SJCRH30 (cell line): ENCODE data around the gene PHF11. TPM values are rescaled to one million over a fixed set of nuclear protein-coding genes. Genes with fewer than 3 reads are reported as not detected.
"Not testable (repeated sequence)": the region's sequence is repeated elsewhere in the genome, so short reads cannot be mapped to it uniquely, and the experiment has no call there.

Source experiments
- DNase-seq, 2 experiments: peaks; one replicate each; pipeline ENCODE4 v3.0.0-alpha.2; 2015 to 2020
- H3K27ac ChIP-seq: fragments of 250-450 bp; sonication (Bioruptor Pico); 2 replicates; pipeline ENCODE4 v1.5.1; 2020; ENCODE audit warnings: mild to moderate bottlenecking, moderate library complexity
- H3K27me3 ChIP-seq: fragments of 250-450 bp; sonication (Bioruptor Pico); 2 replicates; pipeline ENCODE4 v1.5.1; 2020; ENCODE audit warnings: mild to moderate bottlenecking, moderate library complexity
- H3K36me3 ChIP-seq: fragments of 250-450 bp; sonication (Bioruptor Pico); 2 replicates; pipeline ENCODE4 v1.5.1; 2020; ENCODE audit warnings: mild to moderate bottlenecking, moderate library complexity
- H3K4me1 ChIP-seq: fragments of 250-450 bp; sonication (Bioruptor Pico); 2 replicates; pipeline ENCODE4 v1.5.1; 2020; ENCODE audit warnings: mild to moderate bottlenecking, moderate library complexity
- H3K4me3 ChIP-seq: fragments of 250-450 bp; sonication (Bioruptor Pico); 2 replicates; pipeline ENCODE4 v1.5.1; 2020; ENCODE audit warnings: mild to moderate bottlenecking, moderate library complexity
- H3K9me3 ChIP-seq: fragments of 250-450 bp; sonication (Bioruptor Pico); replicated peaks from 2 replicates; pipeline ENCODE4 v1.5.1; 2020; ENCODE audit warnings: mild to moderate bottlenecking, moderate library complexity
- total RNA-seq: library from RNA; depleted of rRNA; stranded (reverse); fragments of >200 nt; shearing (Covaris generic); gene quantifications from 2 replicates; pipeline ENCODE4 v1.2.3, GENCODE V29; 2014

Gene PHF11
- total RNA-seq, 1 experiment from 2014 or later, result not detected

GRCh38 chr13:49466292-49466838, 29.4 kb upstream of the PHF11 start:
- H3K4me3 ChIP-seq, result no peak overlapping the region
- no peaks in the 10 kb centered on the region for H3K4me1 ChIP-seq
- no peak for DNase-seq
- no peak overlapping the region for H3K27ac ChIP-seq
- H3K9me3 ChIP-seq, result no peaks in the 10 kb centered on the region
- no peaks in the 10 kb centered on the region for H3K27me3 ChIP-seq
- H3K36me3 ChIP-seq, result peaks cover 28% of the 10 kb centered on the region

GRCh38 chr13:49472186-49472585, 23.6 kb upstream of the PHF11 start:
- H3K36me3 ChIP-seq, result peaks cover 13% of the 10 kb centered on the region; the same call in 1 of the 2 replicates
- no peaks in the 10 kb centered on the region for H3K4me1 ChIP-seq
- H3K9me3 ChIP-seq, result no peaks in the 10 kb centered on the region
- H3K27ac ChIP-seq, result no peak overlapping the region
- H3K27me3 ChIP-seq, result no peaks in the 10 kb centered on the region
- no peak overlapping the region for H3K4me3 ChIP-seq
- DNase-seq, result no peak

- no peaks in the 10 kb centered on the region for H3K27me3 ChIP-seq
- peaks cover 10% of the 10 kb centered on the region; the same call in 1 of the 2 replicates for H3K36me3 ChIP-seq
Observed at GRCh38 chr13:49476529-49476928, 19.2 kb upstream of the PHF11 start.

GRCh38 chr13:49481788-49482187, 14.0 kb upstream of the PHF11 start:
- no peaks in the 10 kb centered on the region for H3K4me1 ChIP-seq
- H3K27me3 ChIP-seq, result no peaks in the 10 kb centered on the region
- no peaks in the 10 kb centered on the region for H3K9me3 ChIP-seq
- H3K4me3 ChIP-seq, result no peak overlapping the region
- no peak overlapping the region for H3K27ac ChIP-seq
- peaks cover 8% of the 10 kb centered on the region; the same call in 1 of the 2 replicates for H3K36me3 ChIP-seq
- no peak for DNase-seq

More at GRCh38 chr13:49476529-49476928, 19.2 kb upstream of the PHF11 start:
- H3K4me3 ChIP-seq, result no peak overlapping the region
- no peak for DNase-seq
- no peak overlapping the region for H3K27ac ChIP-seq
- no peaks in the 10 kb centered on the region for H3K9me3 ChIP-seq
- H3K4me1 ChIP-seq, result no peaks in the 10 kb centered on the region

- Histone ChIP-seq H3K9me3 (no peaks in the 10 kb centered on the region), H3K27ac (no peak overlapping the region), H3K36me3 (0 out of 2 replicates have a peak, but pooled peaks cover 5% of the 10 kb centered on the region), H3K4me1 (no peaks in the 10 kb centered on the region), H3K4me3 (no peak overlapping the region), H3K27me3 (no peaks in the 10 kb centered on the region)
- no peak for DNase-seq
Observed at GRCh38 chr13:49488563-49488962, 7.2 kb upstream of the PHF11 start.

GRCh38 chr13:49494645-49495044, 1.1 kb upstream of the PHF11 start:
- peaks cover 6% of the 10 kb centered on the region for H3K4me1 ChIP-seq
- no peaks in the 10 kb centered on the region for H3K27me3 ChIP-seq
- DNase-seq, result no peak
- no peak overlapping the region for H3K27ac ChIP-seq
- H3K36me3 ChIP-seq, result 0 out of 2 replicates have a peak, but pooled peaks cover 3% of the 10 kb centered on the region
- no peak overlapping the region for H3K4me3 ChIP-seq
- no peaks in the 10 kb centered on the region for H3K9me3 ChIP-seq

GRCh38 chr13:49496837-49497236, 1.1 kb downstream of the PHF11 start:
- not testable (repeated sequence) for DNase-seq, H3K27ac ChIP-seq, H3K4me3 ChIP-seq, H3K27me3 ChIP-seq, H3K9me3 ChIP-seq, H3K36me3 ChIP-seq
- peaks cover 14% of the 10 kb centered on the region for H3K4me1 ChIP-seq

- Histone ChIP-seq H3K4me1 (peaks cover 14% of the 10 kb centered on the region), H3K36me3 (no peaks in the 10 kb centered on the region), H3K4me3 (no peak overlapping the region), H3K27ac (no peak overlapping the region), H3K27me3 (no peaks in the 10 kb centered on the region), H3K9me3 (no peaks in the 10 kb centered on the region)
- no peak for DNase-seq
Observed at GRCh38 chr13:49497272-49497671, 1.5 kb downstream of the PHF11 start.

- no peak overlapping the region for H3K27ac ChIP-seq
- H3K27me3 ChIP-seq, result no peaks in the 10 kb centered on the region
- DNase-seq, result no peak
- no peaks in the 10 kb centered on the region for H3K36me3 ChIP-seq
- H3K4me1 ChIP-seq, result peaks cover 14% of the 10 kb centered on the region
- no peak overlapping the region for H3K4me3 ChIP-seq
- H3K9me3 ChIP-seq, result no peaks in the 10 kb centered on the region
Observed at GRCh38 chr13:49498206-49498605, 2.5 kb downstream of the PHF11 start.

- no peaks in the 10 kb centered on the region for H3K9me3 ChIP-seq
- DNase-seq, result peak; percentile 47 to 66
Observed at GRCh38 chr13:49499889-49500660, 4.3 kb downstream of the PHF11 start.

GRCh38 chr13:49502954-49503353, 7.2 kb downstream of the PHF11 start:
- H3K4me3 ChIP-seq, result no peak overlapping the region
- H3K9me3 ChIP-seq, result no peaks in the 10 kb centered on the region
- H3K36me3 ChIP-seq, result no peaks in the 10 kb centered on the region
- no peak for DNase-seq
- no peak overlapping the region for H3K27ac ChIP-seq
- no peaks in the 10 kb centered on the region for H3K27me3 ChIP-seq
- H3K4me1 ChIP-seq, result peaks cover 20% of the 10 kb centered on the region

More at GRCh38 chr13:49499889-49500660, 4.3 kb downstream of the PHF11 start:
- peak overlapping the region; percentile 50 for H3K27ac ChIP-seq
- peaks cover 14% of the 10 kb centered on the region for H3K4me1 ChIP-seq
- H3K4me3 ChIP-seq, result peak overlapping the region; percentile 12
- no peaks in the 10 kb centered on the region for H3K27me3 ChIP-seq
- no peaks in the 10 kb centered on the region for H3K36me3 ChIP-seq

- H3K4me1 ChIP-seq, result peaks cover 20% of the 10 kb centered on the region
- no peaks in the 10 kb centered on the region for H3K36me3 ChIP-seq
- H3K4me3 ChIP-seq, result no peak overlapping the region
- no peaks in the 10 kb centered on the region for H3K9me3 ChIP-seq
- no peak for DNase-seq
- no peak overlapping the region for H3K27ac ChIP-seq
- no peaks in the 10 kb centered on the region for H3K27me3 ChIP-seq
Observed at GRCh38 chr13:49503951-49504350, 8.2 kb downstream of the PHF11 start.

GRCh38 chr13:49512578-49512977, 16.8 kb downstream of the PHF11 start:
- H3K27ac ChIP-seq, result no peak overlapping the region
- no peak overlapping the region for H3K4me3 ChIP-seq
- no peaks in the 10 kb centered on the region for H3K9me3 ChIP-seq
- DNase-seq, result no peak
- H3K4me1 ChIP-seq, result no peaks in the 10 kb centered on the region
- H3K36me3 ChIP-seq, result no peaks in the 10 kb centered on the region
- no peaks in the 10 kb centered on the region for H3K27me3 ChIP-seq

- H3K4me3 ChIP-seq, result no peak overlapping the region
- H3K4me1 ChIP-seq, result no peaks in the 10 kb centered on the region
- DNase-seq, result no peak
- H3K27me3 ChIP-seq, result no peaks in the 10 kb centered on the region
- no peaks in the 10 kb centered on the region for H3K9me3 ChIP-seq
- H3K36me3 ChIP-seq, result no peaks in the 10 kb centered on the region
- H3K27ac ChIP-seq, result no peak overlapping the region
Observed at GRCh38 chr13:49516467-49516866, 20.7 kb downstream of the PHF11 start.

- H3K4me3 ChIP-seq, result no peak overlapping the region
- no peak overlapping the region for H3K27ac ChIP-seq
- no peaks in the 10 kb centered on the region for H3K4me1 ChIP-seq
- H3K9me3 ChIP-seq, result no peaks in the 10 kb centered on the region
- no peaks in the 10 kb centered on the region for H3K27me3 ChIP-seq
- DNase-seq, result peak in 1 of 2 experiments; percentile 19
- no peaks in the 10 kb centered on the region for H3K36me3 ChIP-seq
Observed at GRCh38 chr13:49517461-49517860, 21.7 kb downstream of the PHF11 start.
